Chondrocyte (in vitro differentiated cells): Measurements from ENCODE around the gene SPATA31C1. TPM values are rescaled to one million over a fixed set of nuclear protein-coding genes. Genes with fewer than 3 reads are reported as not detected.

Source experiments
- DNase-seq: peaks from one replicate; pipeline ENCODE4 v3.0.0; 2021; ENCODE audit warnings: mixed read lengths, low spot score
- H3K27ac Mint-ChIP-seq: one replicate; pipeline ENCODE4 v1.8.0; 2021; ENCODE audit warnings: mild to moderate bottlenecking, moderate library complexity, mixed read lengths; ENCODE audit not compliant: unreplicated experiment
- H3K27me3 Mint-ChIP-seq: 2 replicates; pipeline ENCODE4 v1.8.0; 2021; ENCODE audit warnings: low read depth, mixed read lengths
- H3K36me3 Mint-ChIP-seq: 2 replicates; pipeline ENCODE4 v1.8.0; 2021; ENCODE audit warnings: low read depth, mixed read lengths
- H3K4me1 Mint-ChIP-seq: 2 replicates; pipeline ENCODE4 v1.8.0; 2021; ENCODE audit warnings: low read depth, mild to moderate bottlenecking, mixed read lengths
- H3K4me3 Mint-ChIP-seq: one replicate; pipeline ENCODE4 v1.8.0; 2021; ENCODE audit warnings: mild to moderate bottlenecking, moderate library complexity, mixed read lengths; ENCODE audit not compliant: unreplicated experiment
- H3K9me3 Mint-ChIP-seq: 2 replicates; pipeline ENCODE4 v1.8.0; 2021; ENCODE audit warnings: low read depth, mixed read lengths
- total RNA-seq: library from RNA; stranded (reverse); gene quantifications from 3 replicates; pipeline ENCODE4 v1.2.1, GENCODE V29; 2021
- TF ChIP-seq, protein P1 (sequence below): fragments of 200-600 bp; sonication (generic); IDR thresholded peaks from 2 replicates; pipeline ENCODE4 v1.5.0; 2021; ENCODE audit warnings: antibody characterized with exemption, mild to moderate bottlenecking, moderate library complexity

Gene SPATA31C1
- total RNA-seq, 1 donor from 2014 or later = not detected

DNA sequence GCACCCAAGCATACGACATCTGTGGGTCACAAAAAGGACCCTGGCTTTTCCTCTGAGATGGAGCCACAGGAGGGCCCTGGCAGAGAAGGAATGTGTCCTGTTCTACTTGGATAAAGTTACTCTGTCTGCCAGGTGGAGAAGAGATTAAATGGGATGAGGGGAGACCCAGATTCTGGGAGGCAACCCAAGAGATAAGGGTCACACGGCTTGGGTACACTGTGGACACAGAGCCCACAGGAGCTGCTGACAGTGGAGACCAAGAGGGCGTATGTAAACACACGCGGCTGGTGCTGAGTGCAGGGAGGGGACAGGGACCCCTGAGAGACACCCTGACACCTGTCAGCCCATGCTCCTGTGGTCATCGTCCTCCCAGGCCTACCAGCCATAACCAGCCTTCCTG, 50.4 kb downstream of the SPATA31C1 start:
- Mint-ChIP-seq H3K27ac (no peak overlapping the region), H3K4me1 (no peaks in the 10 kb centered on the region), H3K4me3 (no peak overlapping the region), H3K36me3 (peaks cover 17% of the 10 kb centered on the region), H3K9me3 (no peaks in the 10 kb centered on the region), H3K27me3 (no peaks in the 10 kb centered on the region)
- TF ChIP-seq, protein P1, sequence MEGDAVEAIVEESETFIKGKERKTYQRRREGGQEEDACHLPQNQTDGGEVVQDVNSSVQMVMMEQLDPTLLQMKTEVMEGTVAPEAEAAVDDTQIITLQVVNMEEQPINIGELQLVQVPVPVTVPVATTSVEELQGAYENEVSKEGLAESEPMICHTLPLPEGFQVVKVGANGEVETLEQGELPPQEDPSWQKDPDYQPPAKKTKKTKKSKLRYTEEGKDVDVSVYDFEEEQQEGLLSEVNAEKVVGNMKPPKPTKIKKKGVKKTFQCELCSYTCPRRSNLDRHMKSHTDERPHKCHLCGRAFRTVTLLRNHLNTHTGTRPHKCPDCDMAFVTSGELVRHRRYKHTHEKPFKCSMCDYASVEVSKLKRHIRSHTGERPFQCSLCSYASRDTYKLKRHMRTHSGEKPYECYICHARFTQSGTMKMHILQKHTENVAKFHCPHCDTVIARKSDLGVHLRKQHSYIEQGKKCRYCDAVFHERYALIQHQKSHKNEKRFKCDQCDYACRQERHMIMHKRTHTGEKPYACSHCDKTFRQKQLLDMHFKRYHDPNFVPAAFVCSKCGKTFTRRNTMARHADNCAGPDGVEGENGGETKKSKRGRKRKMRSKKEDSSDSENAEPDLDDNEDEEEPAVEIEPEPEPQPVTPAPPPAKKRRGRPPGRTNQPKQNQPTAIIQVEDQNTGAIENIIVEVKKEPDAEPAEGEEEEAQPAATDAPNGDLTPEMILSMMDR = no peak
- DNase-seq = no peak

DNA sequence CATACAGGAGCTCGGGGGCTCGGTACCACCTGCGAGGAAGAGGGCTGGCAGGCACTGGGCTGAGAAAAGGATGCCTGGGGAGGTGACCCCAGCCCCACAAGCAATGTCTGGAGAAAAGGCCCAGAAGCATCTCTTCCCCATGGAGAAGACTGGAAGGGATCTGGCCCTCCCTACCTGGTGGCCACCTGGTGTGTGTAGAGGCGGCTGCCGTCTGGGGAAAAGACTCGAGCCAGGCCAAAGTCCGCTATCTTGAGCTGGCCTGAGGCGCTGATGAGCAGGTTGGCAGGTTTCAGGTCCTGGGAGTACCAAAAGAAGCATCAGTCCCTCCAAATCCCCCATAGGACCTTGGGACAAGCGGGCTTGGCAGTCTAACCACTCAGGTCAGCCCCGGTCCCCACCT, 52.8 kb downstream of the SPATA31C1 start:
- no peak for DNase-seq
- Mint-ChIP-seq H3K27me3 (no peaks in the 10 kb centered on the region), H3K27ac (no peak overlapping the region), H3K36me3 (peaks cover 17% of the 10 kb centered on the region), H3K9me3 (no peaks in the 10 kb centered on the region), H3K4me1 (peaks cover 19% of the 10 kb centered on the region), H3K4me3 (no peak overlapping the region)
- TF ChIP-seq, protein P1 = no peak

DNA sequence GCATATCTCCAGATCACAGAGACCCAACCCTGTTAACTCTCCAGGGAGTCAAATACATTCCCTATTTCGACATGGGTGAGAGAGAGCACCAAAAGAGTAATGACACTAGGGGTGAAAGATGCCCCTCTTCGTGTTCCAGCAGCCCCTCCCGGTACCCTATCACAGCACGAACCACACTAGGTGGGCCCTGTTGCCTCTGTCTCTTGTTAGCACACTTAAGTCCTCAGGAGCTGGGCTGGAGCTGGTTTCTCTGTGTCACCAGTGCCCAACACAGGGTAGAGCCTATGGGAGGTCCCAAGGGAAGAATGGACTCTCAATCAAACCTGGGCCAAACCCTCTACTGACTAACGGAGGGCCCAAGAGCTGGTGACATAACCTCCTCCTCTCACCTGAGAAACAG, 55.4 kb downstream of the SPATA31C1 start:
- H3K9me3 Mint-ChIP-seq = no peaks in the 10 kb centered on the region
- no peaks in the 10 kb centered on the region for H3K27me3 Mint-ChIP-seq
- peaks cover 19% of the 10 kb centered on the region for H3K4me1 Mint-ChIP-seq
- DNase-seq = no peak
- peak overlapping the region; percentile 85 for H3K4me3 Mint-ChIP-seq
- TF ChIP-seq, protein P1 = no peak
- peaks cover 5% of the 10 kb centered on the region for H3K36me3 Mint-ChIP-seq
- no peak overlapping the region for H3K27ac Mint-ChIP-seq

Other genes starting within 250 kb of the SPATA31C1 start
- 77.7 to 119 TPM (median 84.6 TPM) in 3 replicates for gene CTSL, start 191.8 kb upstream of the SPATA31C1 start, total RNA-seq
- not detected in 3 replicates for gene SPATA31E1, start 35.1 kb upstream of the SPATA31C1 start, total RNA-seq
- gene CDK20, start 56.6 kb downstream of the SPATA31C1 start, total RNA-seq = 4.5 to 6.3 TPM (median 4.9 TPM) in 3 replicates
- gene SPATA31C2, start 220.5 kb downstream of the SPATA31C1 start, total RNA-seq = not detected in 3 replicates